SW 1271 (cell line): ENCODE data around the gene PTH1R.

Experiments used
- DNase-seq, 2 experiments: peaks; one replicate each; lab custom pipeline; 2025; lab: John Stamatoyannopoulos, UW

PTH1R gene

DNA sequence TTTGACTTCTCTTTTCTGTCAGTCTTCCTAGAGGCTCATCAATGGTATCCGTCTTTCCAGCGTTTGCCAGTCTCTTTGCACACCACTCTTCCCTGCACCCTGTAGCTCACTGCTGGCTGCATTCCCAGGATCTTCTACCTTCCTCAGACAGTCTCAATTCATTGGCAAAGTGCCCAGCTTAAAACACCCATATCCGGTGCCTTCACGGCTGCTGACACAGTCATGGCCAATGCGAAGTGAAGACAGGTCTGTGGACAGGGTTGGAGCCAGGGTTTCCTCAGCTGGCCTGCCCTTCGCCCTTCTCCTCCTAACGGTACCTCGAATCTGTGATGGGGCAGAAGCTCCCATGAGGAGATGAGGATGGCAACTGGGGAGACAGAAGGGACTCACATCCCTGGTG lies 36.1 kb downstream of the PTH1R start:
- DNase-seq = no peak

DNA sequence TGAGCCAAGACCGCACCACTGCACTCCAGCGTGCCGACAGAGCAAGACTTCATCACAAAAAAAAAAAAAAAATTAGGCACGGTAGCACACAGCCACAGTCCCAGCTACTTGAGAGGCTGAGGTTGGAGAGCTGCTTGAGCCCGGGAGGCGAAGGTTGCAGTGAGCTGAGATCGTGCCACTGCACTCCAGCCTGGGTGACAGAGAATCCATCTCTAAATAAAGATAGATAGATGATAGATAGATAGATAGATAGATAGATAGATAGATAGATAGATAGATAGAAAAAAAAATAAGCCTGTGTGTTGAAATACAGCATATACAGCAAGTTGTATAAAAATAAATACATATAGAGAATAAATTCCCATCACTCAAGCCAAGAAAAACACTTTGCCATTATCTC lies 37.3 kb downstream of the PTH1R start:
- DNase-seq = no peak

DNA sequence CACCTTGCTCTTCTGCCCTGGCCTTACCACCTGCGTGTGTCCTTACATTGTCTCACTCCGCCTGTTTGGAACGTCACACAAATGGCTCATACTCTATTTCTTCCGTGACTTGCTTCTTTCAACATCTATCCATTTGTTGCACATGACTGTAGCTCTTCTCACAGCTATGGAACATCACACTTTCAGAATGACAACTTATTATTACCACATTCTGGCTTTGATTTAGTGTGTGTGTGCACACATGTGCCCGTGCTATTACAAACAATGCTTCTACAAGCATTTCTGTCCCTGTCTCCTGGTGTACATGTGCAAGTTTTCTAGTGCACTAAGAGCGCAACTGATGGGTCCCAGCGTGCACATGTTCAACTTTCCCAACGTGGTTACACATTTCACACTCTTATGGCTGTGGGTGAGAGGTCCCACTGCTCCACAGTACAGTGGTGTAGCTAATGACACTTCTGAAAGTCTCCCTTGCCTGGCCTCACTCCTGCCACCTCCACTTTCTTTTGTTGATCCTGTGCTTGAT lies 37.8 kb downstream of the PTH1R start:
- DNase-seq = no peak

DNA sequence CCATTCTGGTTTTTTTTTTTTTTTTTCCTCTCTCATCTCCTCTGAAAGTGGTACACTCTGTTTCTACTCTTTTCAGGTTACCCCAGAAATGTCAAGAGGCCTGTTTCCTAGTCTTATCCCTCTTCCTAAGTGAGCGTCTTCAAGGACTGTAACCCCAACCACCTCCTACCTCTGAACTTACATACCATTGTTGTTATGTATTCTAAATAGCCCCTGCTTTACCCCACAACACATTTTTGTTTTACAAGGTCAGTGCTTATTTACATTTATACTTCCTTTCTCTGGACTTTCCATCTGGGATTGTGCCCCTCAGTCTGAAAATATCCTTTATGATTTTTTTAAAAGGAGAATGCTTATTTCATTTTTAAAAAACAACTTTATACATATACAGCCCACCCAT lies 38.8 kb downstream of the PTH1R start:
- DNase-seq = no peak

- DNase-seq = no peak
Measured at GRCh38 chr3:46916799-46917198, 39.3 kb downstream of the PTH1R start.

DNA sequence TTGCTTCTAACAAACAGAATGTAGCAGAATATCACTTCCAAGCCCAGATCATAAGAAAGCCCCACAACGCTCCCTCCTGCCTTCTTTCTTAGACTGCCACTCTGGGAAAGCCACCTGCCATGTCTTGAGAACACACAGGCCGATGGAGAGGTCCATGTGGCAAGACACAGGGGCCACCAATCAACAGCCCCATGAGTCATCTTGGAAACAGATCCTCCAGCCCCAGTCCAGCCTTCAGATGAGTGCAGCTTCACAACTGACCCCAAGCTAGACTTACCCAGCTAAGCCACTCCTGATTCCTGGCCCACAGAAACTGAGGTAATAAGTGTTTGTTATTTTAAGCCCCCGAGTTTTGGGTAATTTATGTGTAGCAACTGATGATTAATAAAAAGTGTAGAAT lies 39.7 kb downstream of the PTH1R start:
- DNase-seq = no peak

DNA sequence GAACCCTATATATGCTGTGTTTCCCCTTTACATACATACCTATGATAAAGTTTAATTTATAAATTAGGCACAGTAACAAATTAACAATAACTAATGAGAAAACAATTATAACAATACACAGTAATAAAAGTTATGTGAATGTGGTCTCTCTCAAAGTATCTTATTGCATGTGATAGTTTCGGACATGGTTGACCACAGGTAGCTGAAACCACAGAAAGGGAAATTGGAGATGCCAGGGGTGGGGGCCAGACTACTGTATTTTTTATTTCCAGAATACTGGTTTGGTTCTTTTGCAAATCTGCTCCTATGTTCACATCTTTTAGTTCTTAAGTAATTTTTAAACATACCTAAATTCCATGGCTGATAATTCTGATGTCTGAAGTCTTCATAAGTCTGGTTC lies 40.7 kb downstream of the PTH1R start:
- no peak for DNase-seq

DNA sequence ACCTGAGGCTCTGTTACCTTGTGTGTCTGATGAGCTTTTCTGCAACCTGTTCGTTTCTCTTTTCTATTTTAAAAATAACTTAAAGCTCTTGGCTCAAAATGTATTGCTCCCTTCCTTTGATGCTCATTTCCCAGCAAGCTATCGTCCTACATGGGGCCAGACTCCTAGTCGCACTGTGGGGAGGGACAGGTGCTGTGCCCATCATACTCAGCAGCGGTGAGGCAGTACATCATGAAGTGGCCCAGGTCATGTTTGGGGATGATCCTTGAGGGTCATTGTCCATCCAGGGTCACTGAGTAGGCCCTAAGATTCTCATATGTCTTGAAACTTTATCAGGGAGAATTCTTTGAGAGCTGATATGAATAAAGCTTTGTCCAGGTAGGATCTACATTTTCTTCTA lies 41.1 kb downstream of the PTH1R start:
- DNase-seq = no peak

DNA sequence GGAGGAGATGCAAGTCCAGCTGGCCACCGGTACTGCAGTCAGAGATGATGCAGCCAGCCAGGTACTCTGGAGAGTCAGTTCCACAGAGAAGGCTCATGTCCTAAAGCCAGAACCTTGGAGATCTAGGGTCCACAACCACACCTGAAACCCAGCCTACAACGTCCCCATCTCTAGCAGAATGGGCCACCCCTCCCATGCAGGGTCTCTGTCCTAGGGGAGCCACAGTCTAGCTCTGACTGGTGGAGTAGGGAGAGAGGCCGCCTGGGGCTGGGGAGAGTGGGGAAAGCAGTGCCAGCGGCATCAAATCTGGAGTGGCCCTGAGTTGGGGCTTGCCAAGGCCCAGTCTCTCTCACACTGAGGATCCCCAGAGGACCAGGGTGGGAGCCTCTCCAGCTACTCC lies 43.5 kb downstream of the PTH1R start:
- no peak for DNase-seq

GRCh38 chr3:46921871-46922271 lies 44.4 kb downstream of the PTH1R start:
- no peak for DNase-seq

- DNase-seq = no peak
Measured at GRCh38 chr3:46922426-46922825, 44.9 kb downstream of the PTH1R start.

GRCh38 chr3:46922871-46923558 lies 45.5 kb downstream of the PTH1R start:
- no peak for DNase-seq

- no peak for DNase-seq
Measured at GRCh38 chr3:46923559-46924350, 46.2 kb downstream of the PTH1R start.

- DNase-seq = no peak
Measured at GRCh38 chr3:46924921-46925584, 47.5 kb downstream of the PTH1R start.

- DNase-seq = no peak
Measured at GRCh38 chr3:46925585-46925934, 48.0 kb downstream of the PTH1R start.

- DNase-seq = no peak
Measured at GRCh38 chr3:46926039-46926438, 48.5 kb downstream of the PTH1R start.

DNA sequence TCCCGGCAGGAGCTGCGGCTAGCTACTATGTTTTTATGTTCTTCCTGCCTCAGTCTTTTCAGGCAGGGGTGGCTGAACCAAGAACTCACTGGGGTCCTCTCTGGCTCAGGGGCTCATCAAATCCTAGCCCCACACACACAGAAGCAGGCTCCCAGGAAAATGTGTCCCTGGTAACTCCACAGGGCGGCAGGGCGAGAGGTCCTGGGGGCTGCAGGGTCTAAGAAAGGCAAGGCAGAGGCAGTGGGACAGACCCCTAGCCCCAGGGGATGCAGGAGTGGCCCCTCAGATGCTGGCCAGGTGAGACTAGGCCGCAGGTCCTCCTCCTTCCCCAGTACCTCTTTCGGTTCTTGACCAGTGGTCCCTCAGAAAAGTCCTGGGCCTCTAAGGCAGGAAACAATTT lies 48.9 kb downstream of the PTH1R start:
- no peak for DNase-seq

GRCh38 chr3:46926871-46927717 lies 49.6 kb downstream of the PTH1R start:
- no peak for DNase-seq

DNA sequence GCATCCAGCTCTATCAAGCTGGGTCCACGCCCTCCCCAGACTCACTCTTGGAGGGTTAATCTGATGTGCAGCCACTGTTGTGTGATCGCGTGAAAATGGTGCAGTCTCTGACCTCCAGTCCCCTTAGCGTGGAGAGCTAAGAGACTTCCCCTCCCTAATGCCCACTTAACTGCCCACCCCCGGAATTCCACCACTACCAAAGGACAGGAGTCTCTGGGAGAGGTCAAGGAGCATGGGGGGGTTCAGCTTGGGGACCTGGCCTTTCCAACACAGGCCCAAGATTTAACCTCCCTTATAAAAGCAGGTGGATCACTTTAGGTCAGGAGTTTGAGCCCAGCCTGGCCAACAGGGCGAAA lies 50.2 kb downstream of the PTH1R start:
- no peak for DNase-seq

- DNase-seq = no peak
Measured at GRCh38 chr3:46928282-46928681, 50.8 kb downstream of the PTH1R start.

- DNase-seq = no peak
Measured at GRCh38 chr3:46929324-46929723, 51.8 kb downstream of the PTH1R start.
